Hematopoietic multipotent progenitor cell treated with erythropoietin and hydrocortisone succinate and interleukin-3 and kit ligand, for 4 days (in vitro differentiated cells): Measurements from ENCODE around the gene HSPB8.

Experiments used
- DNase-seq: peaks from one replicate; pipeline ENCODE4 v3.0.0-alpha.2; 2015

HSPB8 gene

DNA sequence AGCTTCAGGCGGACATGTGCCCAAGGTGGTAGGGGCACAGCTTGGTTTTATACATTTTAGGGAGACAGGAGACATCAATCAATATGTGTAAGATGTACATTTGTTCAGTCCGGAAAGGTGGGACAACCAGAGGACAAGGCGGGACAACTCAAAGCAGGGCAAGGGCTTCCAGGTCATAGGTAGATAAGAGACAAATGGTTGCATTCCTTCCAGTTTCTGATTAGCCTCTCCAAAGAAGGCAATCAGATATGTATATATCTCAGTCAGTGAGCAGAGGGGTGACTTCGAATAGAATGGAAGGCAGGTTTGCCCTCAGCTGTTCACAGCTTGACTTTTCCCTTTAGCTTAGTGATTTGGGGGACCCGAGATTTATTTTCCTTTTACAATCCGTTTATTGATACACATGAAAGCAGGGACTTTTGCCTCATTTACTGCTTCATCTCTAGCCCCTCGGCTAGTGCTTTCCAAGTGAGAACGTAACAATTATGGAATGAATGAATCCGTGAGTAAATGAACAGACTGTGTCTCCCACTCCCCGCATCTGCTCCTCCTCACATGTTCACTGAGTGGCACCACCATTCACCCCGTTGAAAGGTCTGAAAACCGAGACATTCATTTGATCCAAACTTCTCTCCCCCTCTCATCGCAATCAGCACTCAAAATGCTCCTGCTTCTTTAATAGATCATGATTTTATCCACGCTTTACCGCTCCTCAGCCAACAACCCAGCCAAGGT lies 6.9 kb upstream of the HSPB8 start:
- DNase-seq, result no peak

DNA sequence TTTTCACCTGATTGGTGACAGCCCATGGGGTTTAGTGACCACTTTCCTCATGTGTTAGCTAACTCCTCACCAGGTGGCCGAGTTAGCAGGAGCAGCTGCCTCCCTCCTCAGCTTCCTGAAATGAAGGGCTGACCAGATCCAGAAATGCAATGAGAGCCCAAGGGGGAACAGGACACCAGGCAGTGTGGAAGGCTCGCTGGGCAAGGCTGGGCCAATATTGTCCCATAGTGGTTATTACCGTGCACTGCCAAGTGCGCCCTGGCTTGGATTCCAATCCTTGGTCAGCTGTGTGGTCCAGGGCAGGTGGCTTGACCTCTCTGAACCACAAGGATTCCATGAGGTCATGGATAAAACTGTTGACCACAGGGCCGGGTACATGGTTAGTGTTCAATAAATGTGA lies 3.6 kb upstream of the HSPB8 start:
- DNase-seq, result no peak

DNA sequence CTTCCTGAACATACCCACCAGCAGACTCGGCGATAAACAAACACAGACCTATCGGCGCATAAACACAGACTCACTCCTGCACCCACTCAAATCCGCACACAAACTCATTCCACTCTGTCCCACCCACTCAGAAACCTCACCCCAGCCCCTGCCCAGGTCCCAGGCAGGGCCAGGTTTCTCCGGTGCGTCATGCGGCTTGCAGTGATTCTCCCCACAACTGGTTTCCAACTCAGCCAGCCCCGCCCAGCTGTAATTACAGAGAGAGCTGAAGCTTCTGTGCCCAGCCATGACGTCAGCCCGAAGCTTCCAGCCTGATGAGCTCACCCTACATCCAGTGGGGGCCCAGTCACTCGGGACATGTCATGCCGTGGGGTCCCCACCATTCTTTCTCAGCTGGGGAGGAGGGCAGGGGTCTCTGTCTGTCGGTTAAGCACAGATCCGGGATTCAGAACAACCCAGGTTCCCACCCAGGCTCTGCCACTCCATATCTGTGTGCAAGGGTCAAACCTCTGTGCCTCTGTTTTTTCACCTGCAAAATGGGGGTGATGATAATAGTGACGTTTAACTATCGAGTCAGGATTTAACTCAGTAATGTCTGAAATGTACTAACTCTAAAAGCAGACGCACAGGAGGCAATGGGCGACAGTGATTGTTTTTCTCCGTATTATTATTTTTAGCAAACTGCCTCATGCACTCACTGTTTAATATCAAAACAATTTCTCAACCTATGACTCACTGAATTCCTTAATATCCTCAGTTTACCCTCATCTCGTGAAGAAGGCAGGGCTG lies 2.3 kb upstream of the HSPB8 start:
- peak; percentile 7 for DNase-seq

DNA sequence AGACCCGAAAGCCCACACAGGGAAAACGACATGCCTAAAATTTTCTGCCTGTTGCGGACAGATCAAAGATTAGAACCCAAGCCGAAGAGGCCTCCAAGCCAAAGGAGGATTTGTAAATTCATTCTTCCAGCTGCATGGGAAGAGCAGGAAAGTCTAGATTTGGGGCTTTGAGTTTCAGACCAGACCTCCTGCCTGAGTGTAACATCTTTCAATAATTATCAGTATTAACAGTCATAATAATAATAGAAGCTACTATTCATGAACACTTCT lies 1.7 kb upstream of the HSPB8 start:
- DNase-seq, result no peak

DNA sequence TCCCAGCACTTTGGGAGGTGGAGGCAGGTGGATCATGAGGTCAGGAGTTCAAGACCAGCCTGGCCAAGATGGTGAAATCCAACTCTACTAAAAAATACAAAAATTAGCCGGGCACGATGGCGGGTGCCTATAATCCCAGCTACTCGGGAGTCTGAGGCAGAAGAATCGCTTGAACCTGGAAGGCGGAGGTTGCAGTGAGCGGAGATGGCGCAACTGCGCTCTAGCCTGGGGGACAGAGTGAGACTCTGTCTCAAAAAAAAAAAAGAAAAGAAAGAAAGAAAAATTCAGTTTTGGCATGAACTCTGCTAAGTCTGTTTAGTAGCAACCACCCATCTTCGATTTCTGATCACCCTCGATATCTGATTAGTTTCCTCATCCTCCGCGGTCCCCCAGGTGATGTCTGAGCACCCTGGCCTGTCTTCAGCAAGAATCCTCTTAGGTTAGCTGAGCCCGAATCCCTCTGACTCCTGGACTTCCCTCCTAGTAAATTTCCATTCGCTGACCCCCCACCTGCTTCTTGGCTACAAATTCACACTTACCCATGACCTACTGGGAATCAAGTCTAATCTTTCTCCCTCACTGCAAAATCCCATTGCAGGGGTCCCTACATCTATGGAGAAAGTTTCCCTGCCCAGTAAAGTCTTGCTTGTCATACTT lies 879 bp upstream of the HSPB8 start:
- no peak for DNase-seq

DNA sequence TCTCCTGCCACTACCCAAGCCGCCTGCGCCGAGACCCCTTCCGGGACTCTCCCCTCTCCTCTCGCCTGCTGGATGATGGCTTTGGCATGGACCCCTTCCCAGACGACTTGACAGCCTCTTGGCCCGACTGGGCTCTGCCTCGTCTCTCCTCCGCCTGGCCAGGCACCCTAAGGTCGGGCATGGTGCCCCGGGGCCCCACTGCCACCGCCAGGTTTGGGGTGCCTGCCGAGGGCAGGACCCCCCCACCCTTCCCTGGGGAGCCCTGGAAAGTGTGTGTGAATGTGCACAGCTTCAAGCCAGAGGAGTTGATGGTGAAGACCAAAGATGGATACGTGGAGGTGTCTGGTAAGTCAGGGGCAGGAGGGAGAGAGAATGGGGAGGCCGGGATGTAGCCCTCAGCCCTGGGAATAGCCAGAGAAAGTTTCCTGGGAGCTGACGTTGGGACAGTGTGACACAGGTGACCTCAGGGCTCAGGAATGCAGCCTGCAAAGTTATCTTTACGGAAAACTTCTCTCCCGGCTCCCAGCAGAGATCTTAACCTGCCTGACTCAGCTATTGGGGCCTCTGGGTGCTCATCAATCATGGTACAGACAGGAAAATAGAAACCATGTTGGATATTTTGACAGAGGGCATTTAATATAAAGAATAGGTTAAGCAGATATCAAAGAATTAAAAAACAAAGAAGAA lies 747 bp downstream of the HSPB8 start:
- no peak for DNase-seq

DNA sequence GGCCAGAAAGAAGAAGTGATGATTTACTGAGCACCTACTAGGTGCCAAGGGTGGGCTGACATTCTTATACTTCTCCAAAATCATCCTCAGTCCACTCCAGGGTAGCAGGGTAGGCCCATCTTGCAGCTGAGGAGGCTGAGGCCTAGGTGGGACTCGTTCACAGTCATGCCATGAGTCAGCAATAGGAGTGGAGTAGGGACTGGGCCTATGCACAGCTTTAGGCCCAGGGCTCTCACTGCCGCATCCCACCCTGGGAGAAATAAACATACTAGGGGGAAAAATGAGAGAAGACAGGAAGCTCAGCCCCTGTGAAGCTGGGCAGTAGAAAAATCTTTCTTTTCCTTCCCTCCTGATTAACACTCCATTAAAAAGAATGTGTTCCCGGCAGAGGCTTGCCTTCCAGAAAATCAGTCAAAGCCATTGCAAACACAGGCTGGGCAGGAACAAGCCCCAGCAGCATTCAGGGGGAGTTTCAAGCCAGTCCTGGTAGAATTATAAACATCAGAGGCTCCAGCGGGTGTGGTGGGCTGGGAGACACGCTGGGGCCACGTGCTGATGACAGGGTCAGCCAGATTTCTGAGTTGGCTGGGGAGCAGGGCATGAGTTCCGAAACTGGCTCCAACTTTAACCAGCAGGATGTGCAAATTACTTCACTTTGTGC lies 1.8 kb downstream of the HSPB8 start:
- no peak for DNase-seq

DNA sequence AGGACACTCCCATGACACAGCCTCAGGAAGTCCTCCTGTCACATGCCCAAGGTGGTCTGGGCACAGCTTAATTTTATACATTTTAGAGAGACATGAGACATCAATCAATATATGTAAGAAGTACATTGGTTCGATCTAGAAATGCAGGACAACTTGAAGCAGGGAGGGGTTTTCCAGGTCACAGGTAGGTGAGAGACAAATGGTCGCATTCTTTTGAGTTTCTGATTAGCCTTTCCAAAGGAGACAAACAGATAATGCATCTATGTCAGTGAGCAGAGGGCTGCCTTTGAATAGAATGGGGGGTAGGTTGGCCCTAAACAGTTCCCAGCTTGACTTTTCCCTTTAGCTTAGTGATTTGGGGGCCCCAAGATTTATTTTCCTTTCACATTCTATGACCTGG lies 2.5 kb downstream of the HSPB8 start:
- DNase-seq, result no peak

DNA sequence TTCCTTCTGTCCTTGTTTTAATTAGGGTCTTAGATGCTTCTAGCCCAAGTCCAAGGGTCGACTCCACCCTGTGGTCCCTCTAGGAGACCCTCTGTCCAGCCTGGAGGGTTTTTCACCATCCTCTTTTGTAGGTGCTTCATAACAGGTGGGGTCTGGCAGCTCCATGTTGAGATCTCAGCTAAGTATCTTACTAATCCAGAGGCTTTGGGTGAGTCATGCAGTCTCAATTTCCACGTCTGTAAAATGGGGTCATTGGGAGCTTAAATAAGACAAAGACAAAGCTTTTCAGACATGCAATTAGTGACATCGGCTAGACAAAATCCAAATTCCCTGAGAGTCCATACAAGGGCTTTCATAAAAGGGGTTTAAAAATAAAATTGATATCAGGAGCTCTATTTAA lies 3.2 kb downstream of the HSPB8 start:
- DNase-seq, result no peak

DNA sequence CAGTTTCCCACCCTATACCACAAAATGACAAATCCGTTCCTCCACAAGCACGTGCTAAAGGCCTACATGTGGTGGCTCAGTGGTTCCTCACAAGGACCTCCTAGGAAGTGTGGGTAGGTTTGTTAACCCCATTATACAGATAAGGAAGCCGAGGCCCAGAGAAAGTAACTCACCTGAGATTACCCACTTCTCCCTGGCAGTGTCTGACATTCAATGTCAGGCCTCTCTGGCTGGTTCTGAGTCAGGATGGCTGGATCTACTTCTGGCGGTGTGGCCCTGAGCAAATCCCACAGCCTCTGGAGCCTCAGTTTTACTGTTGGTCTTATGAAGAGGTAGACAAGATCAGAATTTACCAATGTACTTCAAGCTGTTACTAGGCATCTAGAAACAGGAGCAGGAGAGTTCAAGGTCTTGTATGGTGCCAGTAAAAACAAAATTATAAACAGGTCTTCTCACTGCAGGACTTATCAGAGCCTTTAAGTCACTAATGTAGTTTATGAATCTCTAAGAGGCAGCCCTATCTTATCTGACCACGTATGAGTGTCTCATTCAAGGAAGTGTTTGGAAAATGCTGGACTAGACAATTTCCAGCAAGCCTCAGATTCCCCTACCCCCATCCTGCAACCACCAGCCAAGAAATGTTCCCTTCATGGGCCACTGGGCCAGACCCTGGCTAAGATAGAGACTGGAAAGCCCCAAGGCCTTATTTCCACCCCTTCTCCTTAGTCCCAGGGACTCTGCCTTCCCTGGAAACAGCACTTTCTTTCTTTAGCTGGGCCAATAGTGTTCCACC lies 4.2 kb downstream of the HSPB8 start:
- peak; percentile 2 for DNase-seq

DNA sequence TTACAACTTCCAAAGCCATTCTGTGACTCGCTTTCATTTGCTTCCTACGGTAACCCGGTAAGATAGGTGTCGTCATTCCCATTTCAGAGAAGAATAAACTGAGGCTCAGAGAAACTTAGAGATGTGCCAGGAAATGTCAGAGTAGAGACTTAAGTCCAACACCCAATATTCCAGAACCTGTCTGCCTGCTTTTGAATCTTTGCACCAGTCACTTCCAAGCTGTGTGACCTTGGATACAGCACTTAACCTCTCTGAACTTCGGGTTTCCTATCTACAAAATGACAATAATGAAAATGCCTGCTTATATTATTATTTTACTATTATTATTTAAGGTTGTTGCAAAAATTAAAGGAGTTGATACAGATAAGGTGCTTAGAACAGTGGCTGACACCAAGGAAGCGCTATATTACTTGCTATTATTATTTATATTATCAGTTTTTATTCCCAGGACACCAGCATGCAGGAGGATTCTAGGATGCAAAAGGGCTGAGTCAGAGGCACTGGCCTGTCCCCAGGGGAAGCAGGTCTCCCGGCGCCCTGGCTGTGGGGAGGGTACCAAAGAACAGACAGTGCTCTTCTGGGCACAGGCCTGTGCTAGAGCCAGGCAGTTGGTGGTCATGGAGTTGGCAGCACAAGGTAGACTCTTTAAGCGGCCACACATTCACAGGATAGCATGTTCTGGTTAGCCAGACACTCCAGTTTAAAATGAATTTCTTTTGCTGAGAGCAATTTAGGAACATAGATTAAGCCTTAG lies 5.4 kb downstream of the HSPB8 start:
- no peak for DNase-seq

DNA sequence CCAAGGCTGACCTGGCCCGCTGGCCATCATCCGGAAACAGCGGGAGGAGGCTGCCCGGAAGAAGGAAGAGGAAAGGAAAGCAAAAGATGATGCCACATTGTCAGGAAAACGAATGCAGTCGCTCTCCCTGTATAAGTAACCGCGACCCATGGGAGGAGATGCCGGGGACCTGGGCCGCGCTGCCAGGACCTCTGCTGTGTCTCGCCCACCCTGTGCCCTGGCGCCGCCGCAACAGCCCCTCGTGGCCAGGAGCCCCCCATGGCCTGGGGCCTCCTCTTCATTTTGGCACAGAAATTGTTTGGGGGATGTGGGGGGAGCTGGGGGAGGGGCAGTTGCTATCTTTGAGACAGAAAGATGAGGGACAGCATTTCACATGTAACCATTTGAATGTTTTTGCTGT lies 16.5 kb downstream of the HSPB8 start:
- no peak for DNase-seq

DNA sequence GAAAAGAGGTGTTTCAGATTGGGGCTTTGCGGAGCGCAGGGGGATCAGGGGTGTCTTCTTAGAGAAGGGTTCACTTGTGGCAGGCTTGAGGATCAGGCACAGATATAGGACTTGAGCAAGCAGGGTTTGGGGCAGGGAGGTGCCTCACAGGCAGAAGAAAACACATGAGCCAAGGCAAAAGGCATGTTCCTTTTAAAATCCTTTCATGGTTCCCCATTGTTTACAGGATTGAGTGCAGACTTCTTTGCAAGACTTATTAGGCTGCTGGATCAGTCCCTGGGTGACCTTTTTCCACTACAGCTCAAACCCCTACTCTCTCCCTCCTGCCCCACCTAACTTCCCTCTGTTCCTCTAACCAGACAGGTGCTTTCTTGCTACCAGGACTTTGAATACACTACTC lies 19.7 kb downstream of the HSPB8 start:
- no peak for DNase-seq

DNA sequence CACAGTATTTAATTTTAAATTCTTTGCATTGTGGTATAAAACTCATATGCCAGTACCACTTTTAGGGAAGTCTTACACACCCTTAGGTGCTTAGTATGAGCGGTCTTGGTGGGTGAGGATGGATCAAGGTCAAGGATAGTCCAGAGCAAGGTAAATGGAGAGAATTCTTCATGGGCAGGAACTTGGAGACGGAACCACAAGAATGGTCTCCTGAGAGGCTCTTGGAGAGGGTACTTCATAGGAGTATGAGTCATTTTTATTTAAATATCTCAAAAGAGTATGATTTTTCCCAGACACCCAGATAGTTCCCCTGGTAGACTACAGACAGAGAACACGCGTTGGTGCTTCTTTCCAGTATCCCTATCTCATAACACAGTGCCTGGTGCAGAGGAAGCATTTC lies 21.9 kb downstream of the HSPB8 start:
- no peak for DNase-seq

DNA sequence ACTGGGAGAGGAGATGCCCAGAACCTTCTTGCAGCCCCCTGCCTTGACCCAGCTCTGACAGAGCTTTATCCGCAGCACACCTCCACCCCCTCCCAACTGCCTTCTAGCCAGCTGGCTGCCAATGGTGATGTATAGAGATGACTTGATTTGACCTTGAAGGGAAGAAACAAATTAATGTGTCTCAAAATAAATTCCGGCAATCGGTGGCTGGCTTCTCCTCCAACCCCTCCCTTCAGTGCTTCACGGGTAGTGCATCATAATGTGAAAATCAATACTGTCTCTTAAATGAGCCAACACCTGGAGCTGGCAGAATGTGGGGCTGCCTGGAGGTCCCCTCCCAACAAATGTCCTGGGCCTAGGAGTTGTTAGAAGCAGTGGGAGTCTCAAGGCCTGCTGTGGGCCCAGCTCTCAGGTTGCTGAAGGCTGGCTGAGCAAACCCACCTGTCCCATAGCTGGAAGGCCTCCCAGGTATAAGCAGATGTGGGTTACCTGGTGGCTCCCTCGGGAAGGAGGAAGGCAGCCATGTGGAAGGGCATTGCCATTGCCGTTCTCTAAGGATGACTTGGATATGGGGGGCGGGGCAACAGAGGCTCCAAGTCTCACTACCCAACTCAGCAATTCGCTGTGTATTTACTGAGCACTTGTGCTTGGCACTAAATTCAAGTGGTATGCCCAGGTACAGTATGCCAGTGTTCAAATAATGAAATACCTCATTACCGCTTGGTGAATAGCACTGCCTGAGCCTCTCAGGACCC lies 23.2 kb downstream of the HSPB8 start:
- no peak for DNase-seq

DNA sequence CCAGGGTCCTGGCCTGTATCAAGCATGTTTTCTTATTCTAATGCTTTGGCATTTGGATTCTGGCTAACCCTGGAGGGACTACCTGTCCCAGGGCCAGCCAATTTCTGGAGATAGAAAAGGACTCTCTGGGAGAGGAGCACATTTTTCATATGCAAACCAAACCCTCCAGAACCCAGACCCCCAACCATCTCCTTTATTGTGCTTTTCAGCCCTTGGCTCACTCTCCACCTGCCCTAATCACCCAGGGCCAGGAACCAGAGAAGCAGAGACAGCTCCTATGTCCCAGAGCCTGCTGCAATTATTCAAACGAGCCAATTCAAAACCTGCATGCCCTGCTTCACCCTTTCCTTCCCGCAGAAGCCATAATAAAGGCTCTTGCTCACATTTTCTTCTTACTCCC lies 23.8 kb downstream of the HSPB8 start:
- no peak for DNase-seq

DNA sequence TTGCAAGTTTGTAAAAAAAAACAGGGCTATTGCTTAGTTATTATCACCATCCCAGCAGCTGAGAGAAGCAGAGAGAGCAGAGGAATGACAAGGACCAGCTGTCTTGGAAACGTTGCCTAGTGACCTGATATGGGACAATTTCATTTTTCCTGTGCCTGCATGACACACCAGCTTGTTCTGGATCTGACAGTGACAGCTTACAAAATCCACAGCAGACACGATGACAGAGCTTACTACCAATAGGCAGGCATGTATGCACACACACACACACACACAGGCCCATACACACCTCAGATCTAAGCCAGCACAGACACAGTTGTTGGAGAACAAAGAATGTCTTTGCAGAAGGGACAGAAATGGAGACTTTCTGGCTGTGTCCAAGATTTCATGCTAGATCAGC lies 25.4 kb downstream of the HSPB8 start:
- DNase-seq, result no peak

DNA sequence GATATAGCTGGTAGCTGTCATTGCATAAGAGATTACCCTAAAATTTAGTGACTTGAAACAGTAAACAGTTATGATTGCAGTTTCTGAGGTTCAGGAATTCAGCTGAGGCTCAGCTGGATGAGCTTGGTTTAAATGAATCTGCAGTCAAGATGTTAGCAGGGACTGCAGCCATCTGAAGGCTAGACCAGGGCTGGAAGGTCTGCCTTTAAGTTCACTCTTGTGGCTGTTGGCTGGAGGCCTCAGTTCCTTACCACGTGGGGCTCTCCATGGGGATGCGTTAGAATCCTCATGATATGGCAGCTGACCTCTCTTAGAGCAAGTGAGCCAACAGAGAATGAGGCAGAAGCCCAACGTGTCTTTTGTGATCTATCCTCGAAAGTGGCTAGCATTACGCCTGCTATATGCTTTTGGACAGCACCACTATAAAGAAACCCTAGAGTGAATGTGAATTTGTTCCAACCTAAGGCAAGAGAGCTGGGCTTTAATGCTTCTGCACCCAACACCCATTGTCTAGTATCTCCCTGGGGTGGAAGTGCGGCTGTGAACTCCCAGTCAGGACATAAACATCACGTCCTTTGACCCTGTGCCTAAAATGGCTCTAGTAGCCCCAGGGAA lies 26.0 kb downstream of the HSPB8 start:
- DNase-seq, result no peak

DNA sequence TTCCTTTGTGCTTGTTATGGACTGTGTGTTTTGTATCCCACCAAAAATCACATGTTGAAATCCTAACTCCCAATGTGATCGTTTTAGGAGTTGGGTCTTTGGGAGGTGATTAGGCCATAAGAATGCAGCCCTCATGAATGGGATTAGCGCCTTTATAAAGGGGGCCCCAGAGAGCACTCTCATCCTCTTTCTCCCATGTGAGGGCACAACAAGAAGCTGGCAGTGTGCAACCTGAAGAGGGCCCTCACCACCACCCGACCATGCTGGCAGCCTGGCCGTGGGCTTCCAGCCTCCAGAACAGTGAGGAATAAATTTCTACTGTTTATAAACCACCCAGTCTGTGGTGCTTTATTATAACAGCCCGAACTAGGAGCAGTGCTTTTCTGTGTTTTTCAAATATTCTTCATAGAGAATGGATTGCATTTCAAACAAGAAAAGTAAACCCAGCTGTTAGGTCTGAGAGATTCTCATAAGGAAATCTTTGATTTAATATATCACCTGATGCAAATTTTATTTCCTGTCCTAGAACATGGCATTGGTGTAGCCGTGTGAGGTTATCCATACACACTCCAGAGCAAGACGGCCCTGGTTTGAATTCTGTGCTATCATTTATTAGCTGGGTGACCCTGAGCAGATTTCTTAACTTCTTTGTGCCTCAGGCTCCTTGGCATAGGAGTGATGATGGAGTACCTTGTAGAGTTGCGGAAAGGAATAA lies 27.8 kb downstream of the HSPB8 start:
- no peak for DNase-seq
